GM12892 (cell line): ENCODE measurements around the gene LRRC3C.

Source experiments
- DNase-seq: peaks from one replicate; pipeline ENCODE4 v3.0.0; 2011; ENCODE audit not compliant: insufficient read length
- FAIRE-seq: peaks from 2 replicates; lab custom pipeline; 2011; peaks lifted over from hg19 to GRCh38; lab: Jason Lieb, UNC
- POLR2A ChIP-seq: IDR thresholded peaks from 2 replicates; pipeline ENCODE4 v1.6.1; 2011; ENCODE audit warnings: low read depth, low read length, control low read depth
- POLR2AphosphoS5 ChIP-seq: IDR thresholded peaks from 2 replicates; pipeline ENCODE4 v1.6.1; 2011; ENCODE audit warnings: low read depth, low read length, control low read depth
- TAF1 ChIP-seq: IDR thresholded peaks from 2 replicates; pipeline ENCODE4 v1.6.1; 2011; ENCODE audit warnings: low read depth, mild to moderate bottlenecking, control low read depth, low read length, borderline replicate concordance

The LRRC3C gene

DNA sequence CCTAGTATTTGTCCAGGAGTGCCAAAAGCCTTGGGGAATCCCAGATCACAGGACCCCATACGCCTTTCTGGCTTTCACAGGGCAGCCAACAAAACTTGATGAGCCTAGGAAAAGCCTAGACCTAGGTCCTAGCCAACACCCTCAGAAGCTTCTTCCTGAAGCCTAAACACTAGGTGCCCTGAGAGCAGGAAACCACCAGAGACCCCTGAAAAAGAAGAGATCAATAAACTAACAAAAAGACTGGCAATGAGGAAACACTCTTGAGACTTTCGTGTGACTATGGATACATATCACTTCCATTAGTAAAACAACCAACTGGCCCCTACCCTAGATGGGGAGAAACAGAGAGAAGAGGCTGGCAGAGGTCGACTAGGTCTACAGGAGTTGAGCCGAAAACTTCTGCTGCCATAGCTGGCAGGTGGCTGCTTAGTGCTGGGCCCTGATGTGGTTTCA lies 1.4 kb upstream of the LRRC3C start:
- no peak for TF ChIP-seq POLR2AphosphoS5
- no peak for TF ChIP-seq POLR2A
- no peak for TF ChIP-seq TAF1
- FAIRE-seq = no peak
- DNase-seq = no peak

DNA sequence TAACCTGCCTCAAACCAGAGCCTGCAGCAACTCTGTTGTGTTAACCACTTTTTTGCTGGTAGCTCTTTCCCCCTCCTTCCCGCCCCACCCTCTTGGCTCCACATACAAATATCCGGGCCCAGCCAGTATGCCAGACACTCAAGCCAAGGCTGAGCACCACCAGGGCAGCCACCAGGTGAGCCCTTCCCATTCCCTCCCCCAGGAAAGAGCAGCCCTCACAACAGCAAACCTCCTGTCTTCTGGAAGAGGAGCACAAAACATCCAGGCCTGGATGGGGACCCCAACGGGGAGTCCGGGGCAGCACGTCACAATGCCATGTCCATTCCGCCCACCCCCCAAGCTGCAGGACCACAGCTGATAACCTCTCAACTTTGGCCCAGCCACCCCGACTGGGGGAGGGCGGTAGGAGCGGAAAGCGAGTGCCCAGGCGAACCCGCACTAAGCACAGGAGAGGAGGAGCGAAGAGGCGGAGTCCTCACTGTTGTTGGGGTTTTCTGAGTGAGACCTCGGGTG lies 888 bp upstream of the LRRC3C start:
- DNase-seq = peak; percentile 53
- FAIRE-seq = no peak

DNA sequence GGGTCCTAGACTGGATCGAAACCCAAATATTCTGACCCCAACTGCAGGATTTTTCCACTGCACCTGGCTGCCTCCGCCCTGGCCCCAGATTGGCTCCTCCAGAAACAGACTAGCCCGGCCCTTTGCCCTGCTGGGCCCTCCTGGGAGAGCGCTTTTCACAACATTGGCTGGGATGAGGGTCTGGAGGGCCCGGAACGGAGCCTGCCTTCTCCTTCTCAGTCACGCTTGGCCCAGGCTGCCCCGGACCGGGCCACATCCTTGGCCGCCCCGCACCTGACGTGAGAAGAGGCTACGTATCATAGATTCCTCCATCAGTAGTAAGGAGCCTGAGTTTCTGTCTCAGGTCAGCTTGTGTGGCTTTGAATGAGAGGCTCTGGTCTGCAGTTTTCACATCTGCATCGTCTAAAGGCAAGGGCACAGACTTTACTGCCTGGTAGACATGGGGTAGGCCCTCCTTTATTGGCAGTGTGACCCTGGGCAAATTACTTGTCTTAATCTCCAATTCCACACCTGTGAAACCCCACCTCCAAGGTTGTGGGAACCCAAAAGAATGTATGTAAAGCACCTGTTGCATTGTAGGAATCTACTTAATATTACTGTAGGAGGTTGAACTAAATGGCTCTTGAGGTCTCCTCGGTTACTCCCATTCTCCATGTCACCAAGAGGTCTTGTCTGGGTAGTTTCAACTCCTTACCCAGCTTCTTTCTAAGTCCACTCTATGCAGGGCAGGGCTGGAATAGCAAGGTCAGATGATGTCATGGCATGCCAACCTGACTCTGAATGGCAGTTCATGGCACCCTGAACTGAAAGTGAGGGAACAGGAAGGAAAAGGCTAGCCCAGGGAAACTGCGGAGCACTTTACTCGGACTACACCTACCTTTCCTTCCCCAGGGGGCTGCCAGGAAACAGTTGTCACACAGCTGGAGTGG lies 661 bp downstream of the LRRC3C start:
- TF ChIP-seq TAF1 = no peak
- no peak for TF ChIP-seq POLR2AphosphoS5
- TF ChIP-seq POLR2A = no peak
- FAIRE-seq (peak; percentile 57), DNase-seq (no peak)

More for the DNA sequence above, 888 bp upstream of the LRRC3C start:
- TF ChIP-seq TAF1 (no peak), POLR2AphosphoS5 (0 out of 2 replicates have a peak, but pooled peaks have one; percentile 31), POLR2A (peak; percentile 53; the same call in 1 of the 2 replicates)

DNA sequence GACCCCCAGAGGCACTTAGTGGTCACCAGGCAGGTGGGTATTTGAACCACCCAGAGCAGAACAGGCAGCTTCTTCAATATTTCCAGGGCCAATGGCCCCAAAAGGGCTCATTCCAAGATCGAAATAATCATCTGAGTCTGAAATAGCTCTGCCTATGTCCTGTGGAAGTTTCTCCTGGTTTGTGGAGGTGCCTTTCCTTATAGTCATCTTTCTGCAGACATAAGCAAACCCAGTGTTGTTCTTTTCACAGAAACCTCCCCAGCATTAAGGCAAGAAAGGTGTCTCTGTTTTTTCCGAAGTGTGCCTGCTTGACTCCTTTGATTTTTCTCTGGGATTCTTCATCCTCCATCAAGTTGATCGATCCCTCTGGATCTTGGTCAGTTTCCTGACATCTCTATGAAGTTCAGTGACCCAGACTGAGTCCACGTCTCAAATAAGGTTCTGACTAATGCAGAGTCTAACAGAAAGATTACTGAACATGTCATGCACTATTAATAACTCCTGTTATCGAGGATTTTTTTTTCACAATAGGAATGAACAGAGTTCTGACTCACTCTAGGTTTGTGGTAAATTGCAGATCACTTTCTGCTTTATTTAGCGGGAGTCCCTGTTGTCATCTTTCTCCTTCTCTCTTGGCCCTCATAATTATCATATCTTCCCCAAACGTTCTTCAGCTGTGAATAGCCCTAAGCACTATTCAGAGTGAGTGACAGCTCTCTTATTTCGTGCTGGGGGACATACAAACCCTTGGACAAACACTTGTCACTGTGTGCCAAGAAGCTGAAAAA lies 1.5 kb downstream of the LRRC3C start:
- no peak for DNase-seq
- FAIRE-seq = peak; percentile 58
- no peak for TF ChIP-seq POLR2AphosphoS5
- no peak for TF ChIP-seq POLR2A
- TF ChIP-seq TAF1 = no peak

DNA sequence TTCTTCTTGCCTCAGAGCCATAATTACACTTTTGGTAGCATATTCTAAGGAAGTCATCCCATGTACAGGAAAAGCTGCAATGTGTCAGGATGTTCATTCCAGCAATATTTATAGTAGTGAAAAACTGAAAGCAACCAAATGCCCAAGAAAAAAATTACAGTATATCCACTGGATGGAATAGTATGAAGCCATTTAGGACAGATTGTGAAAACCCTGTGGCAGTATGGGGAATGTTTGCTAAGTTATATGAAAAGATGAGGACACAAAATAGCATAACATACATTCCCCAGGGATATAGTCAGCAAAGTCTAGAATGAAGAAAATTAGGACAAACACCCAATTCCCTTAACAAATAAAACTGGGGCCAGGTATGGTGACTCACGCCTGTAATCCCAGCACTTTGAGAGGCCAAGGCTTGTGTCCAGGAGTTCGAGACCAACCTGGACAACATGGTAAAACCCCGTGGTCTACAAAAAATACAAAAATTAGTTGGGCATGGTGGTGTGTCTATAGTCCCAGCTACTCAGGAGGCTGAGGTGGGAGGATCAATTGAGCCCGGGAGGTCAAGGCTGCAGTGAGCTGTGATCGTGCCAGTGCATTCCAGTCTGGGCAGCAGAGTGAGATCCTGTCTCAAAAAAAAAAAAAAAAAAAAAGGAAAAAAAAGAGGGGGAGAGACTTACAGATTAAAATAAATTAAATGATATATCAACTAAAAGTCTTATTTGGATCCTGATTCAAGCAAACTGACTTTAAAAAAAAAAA lies 2.3 kb downstream of the LRRC3C start:
- DNase-seq = no peak
- TF ChIP-seq POLR2A = no peak
- TF ChIP-seq TAF1 = no peak
- TF ChIP-seq POLR2AphosphoS5 = no peak
- no peak for FAIRE-seq

DNA sequence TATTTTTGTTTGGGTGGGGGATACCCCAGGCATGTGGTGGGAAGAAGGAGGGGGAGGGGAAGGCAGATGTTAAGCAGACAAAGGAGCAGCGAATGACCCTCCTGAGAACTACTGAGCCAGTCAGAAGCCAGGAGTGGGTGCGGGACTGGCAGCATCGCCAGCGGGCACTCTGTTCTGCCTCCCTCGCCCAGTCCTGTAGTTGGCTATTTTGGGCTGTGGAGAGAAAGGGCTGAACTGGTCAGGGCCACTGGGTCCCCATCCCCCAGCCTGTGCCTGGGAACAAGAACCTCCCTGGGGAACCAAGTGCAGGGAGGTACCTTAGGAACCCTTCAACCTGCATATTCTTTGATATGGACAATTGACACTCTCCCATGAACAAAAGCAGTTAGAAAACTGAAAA lies 6.4 kb downstream of the LRRC3C start:
- DNase-seq (no peak), FAIRE-seq (peak; percentile 38)
- TF ChIP-seq POLR2A (no peak), POLR2AphosphoS5 (no peak), TAF1 (no peak)

DNA sequence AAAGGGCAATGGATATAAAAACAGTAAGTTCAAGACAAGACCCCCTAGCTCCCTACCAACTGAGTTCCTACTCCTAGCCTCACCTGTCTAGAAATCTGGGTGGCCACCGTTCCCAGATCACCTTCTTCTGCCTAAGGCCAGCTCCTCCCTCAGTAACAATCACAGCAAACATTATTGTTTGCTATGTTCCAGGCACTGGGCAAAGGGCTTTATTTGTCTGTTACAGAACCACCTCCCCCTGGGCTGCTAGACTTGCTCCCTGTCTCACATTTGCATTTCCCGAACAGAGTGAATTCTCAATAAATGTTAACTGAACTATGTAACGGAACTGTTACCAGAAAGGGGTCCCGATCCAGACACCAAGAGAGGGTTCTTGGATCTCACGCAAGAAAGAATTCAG lies 6.8 kb downstream of the LRRC3C start:
- DNase-seq = no peak
- no peak for TF ChIP-seq POLR2AphosphoS5
- TF ChIP-seq TAF1 = no peak
- TF ChIP-seq POLR2A = no peak
- no peak for FAIRE-seq

DNA sequence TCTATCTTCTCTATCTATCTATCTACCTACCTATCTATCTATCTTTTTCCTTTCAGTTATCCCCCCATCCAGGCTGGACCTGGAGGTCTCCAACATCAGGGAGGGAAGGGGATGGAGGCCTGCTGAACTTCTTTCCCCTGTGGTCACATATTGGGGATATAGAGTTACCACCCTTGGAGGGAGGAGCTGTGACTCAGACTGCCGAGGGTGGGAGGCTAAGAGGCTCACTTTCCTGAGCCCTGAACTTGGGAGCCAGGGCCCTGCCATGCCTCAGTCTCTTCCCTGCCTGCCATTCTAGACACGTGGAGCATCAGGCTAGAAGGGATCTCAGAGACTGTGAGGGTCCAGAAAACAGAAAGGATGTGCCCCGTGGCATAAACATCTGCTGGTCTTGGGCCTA lies 8.4 kb downstream of the LRRC3C start:
- DNase-seq (no peak), FAIRE-seq (no peak)
- TF ChIP-seq POLR2A = no peak
- no peak for TF ChIP-seq TAF1
- TF ChIP-seq POLR2AphosphoS5 = no peak

DNA sequence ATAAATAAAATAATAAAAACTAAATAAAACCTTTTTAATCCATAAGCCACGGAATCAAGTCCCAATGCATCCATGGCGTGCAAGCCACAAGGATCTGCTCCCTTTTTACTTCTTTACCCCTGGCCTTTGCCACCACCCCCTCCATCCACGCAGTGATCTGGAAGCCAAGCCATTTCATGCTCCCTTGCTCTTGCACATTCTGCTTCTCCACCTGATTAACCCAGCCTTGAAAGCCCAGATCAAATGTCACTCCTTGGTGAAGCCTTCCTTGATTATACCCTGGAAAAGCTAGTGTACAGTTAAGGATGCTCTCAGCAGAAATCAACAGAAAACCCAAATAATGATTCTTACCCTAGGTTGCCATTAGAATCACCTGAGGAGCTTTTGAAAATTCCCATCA lies 9.9 kb downstream of the LRRC3C start:
- DNase-seq (no peak), FAIRE-seq (no peak)
- TF ChIP-seq POLR2AphosphoS5 = no peak
- TF ChIP-seq POLR2A = no peak
- TF ChIP-seq TAF1 = no peak

DNA sequence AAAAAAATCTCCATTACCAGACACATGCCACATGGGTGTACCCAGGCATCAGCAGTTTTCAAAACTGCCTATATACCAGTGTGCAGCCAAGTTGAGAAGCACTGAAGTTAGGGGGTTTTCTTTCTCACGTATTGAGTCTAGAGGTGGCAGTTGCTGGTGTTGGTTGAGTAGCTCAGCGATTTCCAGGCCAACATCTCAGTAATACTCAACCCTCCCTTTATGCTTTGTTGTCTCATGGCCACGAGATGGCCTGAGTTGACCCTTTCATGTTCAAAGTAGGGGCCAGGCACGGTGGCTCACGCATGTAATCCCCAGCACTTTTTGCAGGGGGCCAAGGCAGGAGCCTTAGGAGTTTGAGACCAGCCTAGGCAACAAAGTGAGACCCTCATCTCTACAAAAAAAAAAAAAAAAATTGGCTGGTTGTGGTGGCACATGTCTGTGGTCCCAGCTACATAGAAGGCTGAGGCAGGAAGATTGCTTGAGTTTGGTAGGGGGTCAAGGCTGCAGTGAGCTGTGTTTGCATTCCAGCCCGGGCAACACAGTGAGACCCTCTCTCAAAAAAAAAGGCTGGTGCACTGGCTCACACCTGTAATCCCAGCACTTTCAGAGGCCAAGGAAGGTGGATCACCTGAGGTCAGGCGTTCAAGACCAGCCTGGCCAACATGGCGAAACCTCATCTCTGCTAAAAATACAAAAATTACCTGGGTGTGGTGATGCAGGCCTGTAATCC lies 10.8 kb downstream of the LRRC3C start:
- FAIRE-seq (peak; percentile 80), DNase-seq (no peak)
- no peak for TF ChIP-seq POLR2A
